ENCODE results near the gene ZC3H4. TPM values are rescaled to one million over a fixed set of nuclear protein-coding genes. Genes with fewer than 3 reads are reported as not detected.

The ZC3H4 gene
- total and polyA plus RNA-seq, 2 donors (not counting 1 experiment from before 2014, with no cell fraction given) = 12.7 to 73.7 TPM

DNA sequence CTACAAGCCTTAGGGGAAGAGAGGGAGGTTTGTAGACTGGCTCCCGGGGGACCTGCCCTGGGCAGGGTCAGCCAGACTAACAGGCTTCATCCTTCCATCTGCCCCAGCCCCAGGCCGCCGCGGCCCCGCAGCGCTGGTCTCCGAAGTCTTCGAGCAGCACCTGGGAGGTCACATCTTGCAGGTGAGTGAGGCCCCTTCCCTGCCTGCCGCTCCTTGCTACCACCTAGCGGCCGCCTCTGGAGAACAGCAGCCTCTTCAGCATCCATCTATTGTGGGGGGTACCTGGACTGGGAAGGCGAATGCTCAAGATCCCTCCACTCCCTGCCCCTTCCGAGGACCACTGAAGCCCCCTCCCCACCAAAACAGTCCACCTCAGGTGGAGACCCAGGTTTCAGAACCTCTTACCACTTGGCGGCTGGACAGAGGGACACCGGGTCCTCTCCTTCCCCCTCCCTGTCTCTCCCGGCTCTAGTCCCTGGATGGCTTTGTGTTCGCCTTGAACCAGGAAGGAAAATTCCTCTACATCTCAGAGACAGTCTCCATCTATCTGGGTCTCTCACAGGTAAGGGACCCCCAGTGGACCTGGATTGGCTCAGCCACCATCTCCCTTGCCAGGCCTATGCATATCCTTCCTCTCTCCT, 81.3 kb downstream of the ZC3H4 start:
- peak; percentile 75 for DNase-seq
- Histone ChIP-seq H3K4me3 (ENCODE audit: control extremely low read depth in 1 of 5, extremely low read depth in 1 of 5, insufficient read depth in 1 of 5, low read depth in 2 of 5, low read length in 4 of 5) (no peak overlapping the region), H3K27ac (ENCODE audit: low read length in 2 of 2) (no peak overlapping the region), H3K27me3 (replicated peaks in 1 of 4; ENCODE audit: control extremely low read depth in 1 of 4, control insufficient read depth in 3 of 4, insufficient read depth in 4 of 4, low read length in 3 of 4) (peaks cover 0 to 37% (median 6%) of the 10 kb centered on the region in 4 experiments), H3K4me1 (ENCODE audit: control insufficient read depth in 2 of 2, insufficient read depth in 2 of 2, low read length in 2 of 2) (peaks cover 18 to 19% of the 10 kb centered on the region in 2 donors), H4K20me1 (ENCODE audit: control insufficient read depth, insufficient read depth, low read length, poor library complexity, severe bottlenecking) (no peaks in the 10 kb centered on the region), H3K36me3 (replicated peaks in 1 of 2; ENCODE audit: control extremely low read depth in 1 of 2, control insufficient read depth in 1 of 2, extremely low read depth in 1 of 2, insufficient read depth in 2 of 2, low read length in 1 of 2) (no peaks in the 10 kb centered on the region), H3K4me2 (replicated peaks; ENCODE audit: low read depth, low read length, poor library complexity, severe bottlenecking) (no peak overlapping the region), H3K9ac (ENCODE audit: low read length) (no peak overlapping the region), H3K79me2 (ENCODE audit: control insufficient read depth, insufficient read depth, low read length) (no peaks in the 10 kb centered on the region), H2AFZ (ENCODE audit: insufficient read depth, low read depth, low read length, poor library complexity, severe bottlenecking) (no peak overlapping the region), H3K9me3 (ENCODE audit: control extremely low read depth in 1 of 3, control insufficient read depth in 2 of 3, insufficient read depth in 1 of 3, low read length in 2 of 3) (peaks cover 0 to 6% (median 0%) of the 10 kb centered on the region in 3 donors)
- Mint-ChIP-seq H3K4me1 (peaks cover 20% of the 10 kb centered on the region), H3K27ac (peak overlapping the region; percentile 15), H3K9me3 (ENCODE audit: insufficient read depth) (no peaks in the 10 kb centered on the region), H3K4me3 (no peak overlapping the region), H3K27me3 (peaks cover 26% of the 10 kb centered on the region)
- ATAC-seq (ENCODE audit: low read depth) = no peak
- intact Hi-C loops (cut with micrococcal nuclease) = loop anchor here (1.0 kb wide), 1 partner anchor 19 kb away; no protein-coding TSS in a partner anchor
- CTCF ChIA-PET = interaction anchor here (1.3 to 2.1 kb wide), 2 partner anchors 11 to 19 kb away, joined by 5 to 10 read pairs; no protein-coding TSS in a partner anchor
- WGBS (ENCODE audit: insufficient coverage) = 22% methylated on average over 14 of the region's 17 CpGs
- TF ChIP-seq EZH2 (IDR thresholded peaks at IDR 0.05; ENCODE audit: borderline replicate concordance, insufficient read depth, low read depth, low read length, poor library complexity, severe bottlenecking) = no peak
- TF ChIP-seq, protein P1, sequence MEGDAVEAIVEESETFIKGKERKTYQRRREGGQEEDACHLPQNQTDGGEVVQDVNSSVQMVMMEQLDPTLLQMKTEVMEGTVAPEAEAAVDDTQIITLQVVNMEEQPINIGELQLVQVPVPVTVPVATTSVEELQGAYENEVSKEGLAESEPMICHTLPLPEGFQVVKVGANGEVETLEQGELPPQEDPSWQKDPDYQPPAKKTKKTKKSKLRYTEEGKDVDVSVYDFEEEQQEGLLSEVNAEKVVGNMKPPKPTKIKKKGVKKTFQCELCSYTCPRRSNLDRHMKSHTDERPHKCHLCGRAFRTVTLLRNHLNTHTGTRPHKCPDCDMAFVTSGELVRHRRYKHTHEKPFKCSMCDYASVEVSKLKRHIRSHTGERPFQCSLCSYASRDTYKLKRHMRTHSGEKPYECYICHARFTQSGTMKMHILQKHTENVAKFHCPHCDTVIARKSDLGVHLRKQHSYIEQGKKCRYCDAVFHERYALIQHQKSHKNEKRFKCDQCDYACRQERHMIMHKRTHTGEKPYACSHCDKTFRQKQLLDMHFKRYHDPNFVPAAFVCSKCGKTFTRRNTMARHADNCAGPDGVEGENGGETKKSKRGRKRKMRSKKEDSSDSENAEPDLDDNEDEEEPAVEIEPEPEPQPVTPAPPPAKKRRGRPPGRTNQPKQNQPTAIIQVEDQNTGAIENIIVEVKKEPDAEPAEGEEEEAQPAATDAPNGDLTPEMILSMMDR (IDR thresholded peaks at IDR 0.05) = peak; percentile 90
- POLR2A ChIA-PET = no interaction called here

DNA sequence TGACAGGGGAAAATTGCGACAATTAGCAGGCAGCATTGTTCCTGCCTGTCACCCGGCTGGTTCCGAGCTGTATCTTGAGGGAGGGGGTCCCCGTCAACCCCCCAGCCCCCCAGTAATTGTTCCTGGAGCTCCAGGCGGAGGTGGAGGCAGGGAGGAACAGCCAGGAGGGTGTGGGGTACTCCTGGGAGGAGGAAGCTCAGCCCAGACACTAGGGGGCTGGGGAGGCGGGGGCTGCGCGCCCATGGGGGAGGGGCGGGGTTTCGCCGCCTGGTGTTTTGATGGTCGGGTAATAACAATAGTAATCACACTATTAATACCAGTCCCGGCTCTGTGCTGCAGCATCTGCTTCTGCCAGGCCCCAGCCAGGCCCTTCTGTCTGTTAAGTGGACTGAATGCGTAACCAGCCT, 85.4 kb downstream of the ZC3H4 start:
- DNase-seq = no peak
- ChIA-PET CTCF (no interaction called here), POLR2A (no interaction called here)
- H3K27ac Mint-ChIP-seq = no peak overlapping the region
- H3K27me3 Mint-ChIP-seq = peaks cover 47% of the 10 kb centered on the region
- no peak overlapping the region for H3K27ac ChIP-seq (ENCODE audit: low read length in 2 of 2)
- TF ChIP-seq EZH2 (IDR thresholded peaks at IDR 0.05; ENCODE audit: borderline replicate concordance, insufficient read depth, low read depth, low read length, poor library complexity, severe bottlenecking) = no peak
- TF ChIP-seq, protein P1 (IDR thresholded peaks at IDR 0.05) = no peak
- peaks cover 5% of the 10 kb centered on the region for H3K4me1 Mint-ChIP-seq
- WGBS (ENCODE audit: insufficient coverage) = 31% methylated on average over 3 of the region's 14 CpGs
- H3K9ac ChIP-seq (ENCODE audit: low read length) = no peak overlapping the region
- ATAC-seq (ENCODE audit: low read depth) = no peak
- H3K27me3 ChIP-seq (replicated peaks in 1 of 4; ENCODE audit: control extremely low read depth in 1 of 4, control insufficient read depth in 3 of 4, insufficient read depth in 4 of 4, low read length in 3 of 4) = peaks cover 0 to 63% (median 14%) of the 10 kb centered on the region in 4 experiments
- intact Hi-C loops (cut with micrococcal nuclease) = no loop called here
- H3K79me2 ChIP-seq (ENCODE audit: control insufficient read depth, insufficient read depth, low read length) = no peaks in the 10 kb centered on the region
- H3K36me3 ChIP-seq (replicated peaks in 1 of 2; ENCODE audit: control extremely low read depth in 1 of 2, control insufficient read depth in 1 of 2, extremely low read depth in 1 of 2, insufficient read depth in 2 of 2, low read length in 1 of 2) = no peaks in the 10 kb centered on the region
- H3K9me3 Mint-ChIP-seq (ENCODE audit: insufficient read depth) = no peaks in the 10 kb centered on the region
- no peak overlapping the region for H3K4me3 Mint-ChIP-seq
- no peak overlapping the region for H2AFZ ChIP-seq (ENCODE audit: insufficient read depth, low read depth, low read length, poor library complexity, severe bottlenecking)
- peaks cover 0 to 14% (median 0%) of the 10 kb centered on the region in 3 donors for H3K9me3 ChIP-seq (ENCODE audit: control extremely low read depth in 1 of 3, control insufficient read depth in 2 of 3, insufficient read depth in 1 of 3, low read length in 2 of 3)
- H4K20me1 ChIP-seq (ENCODE audit: control insufficient read depth, insufficient read depth, low read length, poor library complexity, severe bottlenecking) = no peaks in the 10 kb centered on the region
- peaks cover 4 to 10% of the 10 kb centered on the region in 2 donors for H3K4me1 ChIP-seq (ENCODE audit: control insufficient read depth in 2 of 2, insufficient read depth in 2 of 2, low read length in 2 of 2)
- H3K4me2 ChIP-seq (replicated peaks; ENCODE audit: low read depth, low read length, poor library complexity, severe bottlenecking) = no peak overlapping the region
- no peak overlapping the region for H3K4me3 ChIP-seq (ENCODE audit: control extremely low read depth in 1 of 5, extremely low read depth in 1 of 5, insufficient read depth in 1 of 5, low read depth in 2 of 5, low read length in 4 of 5)
